GM21619 (cell line): Measurements from ENCODE around the gene PRDM16.

Source experiments
- ATAC-seq: cut with Tn5 transposase; IDR thresholded peaks from one replicate; pipeline ENCODE4 v1.9.1; 2021; ENCODE audit not compliant: unreplicated experiment

Gene PRDM16

GRCh38 chr1:3101124-3101939 lies 32.3 kb downstream of the PRDM16 start:
- ATAC-seq: no peak

GRCh38 chr1:3102641-3103040 lies 33.6 kb downstream of the PRDM16 start:
- no peak for ATAC-seq

- ATAC-seq: no peak
Measured at GRCh38 chr1:3103967-3104677, 35.1 kb downstream of the PRDM16 start.

GRCh38 chr1:3105167-3105863 lies 36.3 kb downstream of the PRDM16 start:
- no peak for ATAC-seq

GRCh38 chr1:3106216-3106615 lies 37.2 kb downstream of the PRDM16 start:
- no peak for ATAC-seq

- ATAC-seq: no peak
Measured at GRCh38 chr1:3107201-3107600, 38.2 kb downstream of the PRDM16 start.

GRCh38 chr1:3109355-3109754 lies 40.4 kb downstream of the PRDM16 start:
- ATAC-seq: no peak

GRCh38 chr1:3111348-3112021 lies 42.5 kb downstream of the PRDM16 start:
- no peak for ATAC-seq

GRCh38 chr1:3112526-3112925 lies 43.5 kb downstream of the PRDM16 start:
- ATAC-seq: no peak

- no peak for ATAC-seq
Measured at GRCh38 chr1:3113047-3113740, 44.2 kb downstream of the PRDM16 start.

GRCh38 chr1:3113741-3114056 lies 44.7 kb downstream of the PRDM16 start:
- no peak for ATAC-seq

GRCh38 chr1:3114131-3114744 lies 45.2 kb downstream of the PRDM16 start:
- no peak for ATAC-seq

GRCh38 chr1:3114846-3115245 lies 45.8 kb downstream of the PRDM16 start:
- ATAC-seq: no peak

GRCh38 chr1:3115275-3116149 lies 46.5 kb downstream of the PRDM16 start:
- no peak for ATAC-seq

- ATAC-seq: no peak
Measured at GRCh38 chr1:3116150-3116510, 47.1 kb downstream of the PRDM16 start.

- ATAC-seq: no peak
Measured at GRCh38 chr1:3116560-3116959, 47.6 kb downstream of the PRDM16 start.

GRCh38 chr1:3117879-3118278 lies 48.9 kb downstream of the PRDM16 start:
- no peak for ATAC-seq

- ATAC-seq: no peak
Measured at GRCh38 chr1:3119061-3119460, 50.1 kb downstream of the PRDM16 start.

- no peak for ATAC-seq
Measured at GRCh38 chr1:3119725-3120124, 50.7 kb downstream of the PRDM16 start.

- no peak for ATAC-seq
Measured at GRCh38 chr1:3120140-3120539, 51.1 kb downstream of the PRDM16 start.
